Astrocyte (in vitro differentiated cells and primary cell): ENCODE results near the gene AKAP9.

ENCODE experiments used
- CTCF ChIP-seq: IDR thresholded peaks from 2 replicates; pipeline ENCODE4 v1.5.1; 2011; ENCODE audit warnings: low read depth, mild to moderate bottlenecking, inconsistent platforms, low read length, moderate library complexity; ENCODE audit not compliant: insufficient read depth
- EZH2 ChIP-seq: IDR thresholded peaks from 2 replicates; pipeline ENCODE4 v1.6.1; 2012; ENCODE audit warnings: mild to moderate bottlenecking, low read length, inconsistent platforms; ENCODE audit not compliant: insufficient read depth

- TF ChIP-seq EZH2 (no peak), CTCF (no peak)
Measured at GRCh38 chr7:91988213-91988612, 47.6 kb downstream of the AKAP9 start.
